RPMI8226 (cell line): Measurements from ENCODE around the gene LYPD4.

Experiments used
- DNase-seq: peaks from one replicate; pipeline ENCODE4 v3.0.0-alpha.2; 2015

The LYPD4 gene

DNA sequence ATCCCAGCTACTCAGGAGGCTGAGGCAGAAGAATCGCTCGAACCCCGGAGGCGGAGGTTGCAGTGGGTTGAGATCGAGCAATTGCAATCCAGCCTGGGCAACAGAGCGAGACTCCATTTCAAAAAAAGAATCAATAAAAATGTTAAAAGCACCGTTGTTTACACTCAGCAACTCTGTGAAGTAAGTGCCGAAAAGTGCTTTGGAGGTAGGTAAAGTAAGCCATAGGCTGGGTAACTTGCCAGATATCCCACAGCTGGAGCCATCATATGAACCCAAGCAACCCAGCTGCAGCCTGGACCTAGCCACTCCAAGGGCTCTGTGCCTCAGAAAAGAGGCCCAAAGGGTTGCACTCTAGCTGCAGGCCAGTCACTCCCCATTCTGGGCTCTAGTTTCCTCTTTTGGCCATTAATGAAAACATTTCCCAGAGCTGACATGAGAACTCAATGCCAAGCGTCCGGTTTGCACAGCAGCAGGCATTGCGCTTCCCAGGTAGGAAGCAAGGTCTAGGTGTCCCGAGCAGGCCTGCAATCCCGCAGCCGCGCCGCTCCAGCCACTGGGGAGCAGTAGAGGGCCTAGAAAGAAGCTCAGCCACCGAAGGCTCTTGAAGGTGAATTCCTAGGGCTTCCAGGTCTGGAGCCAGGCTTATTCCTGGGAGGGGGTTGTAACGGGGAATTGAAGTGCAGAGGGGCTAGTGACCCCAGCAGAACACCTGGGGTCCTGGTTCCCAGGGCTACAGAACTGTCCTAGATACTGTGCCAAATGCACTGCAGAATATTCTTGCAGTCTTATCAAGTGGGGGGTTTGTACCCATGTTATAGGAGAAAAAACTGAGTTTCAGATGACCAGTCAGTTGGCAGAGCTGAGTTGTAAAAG is 28.5 kb upstream of the LYPD4 start:
- peak; percentile 54 for DNase-seq

DNA sequence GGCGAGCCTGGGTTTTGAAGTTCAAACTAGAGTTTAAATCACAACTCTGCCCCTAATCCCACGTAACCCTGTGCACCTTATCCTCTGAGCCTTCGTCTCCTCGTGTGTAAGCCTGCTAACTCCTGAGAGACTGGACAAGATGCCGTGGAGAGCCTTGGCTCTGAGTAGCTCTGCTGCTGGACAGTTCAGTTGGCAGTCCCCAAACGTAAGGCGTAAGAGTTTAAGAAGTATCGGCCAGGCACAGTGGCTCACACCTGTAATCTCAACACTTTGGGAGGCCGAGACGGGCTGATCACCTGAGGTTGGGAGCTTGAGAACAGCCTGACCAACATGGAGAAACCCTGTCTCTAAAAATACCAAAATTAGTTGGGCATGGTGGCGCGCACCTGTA is 27.9 kb upstream of the LYPD4 start:
- DNase-seq: no peak

DNA sequence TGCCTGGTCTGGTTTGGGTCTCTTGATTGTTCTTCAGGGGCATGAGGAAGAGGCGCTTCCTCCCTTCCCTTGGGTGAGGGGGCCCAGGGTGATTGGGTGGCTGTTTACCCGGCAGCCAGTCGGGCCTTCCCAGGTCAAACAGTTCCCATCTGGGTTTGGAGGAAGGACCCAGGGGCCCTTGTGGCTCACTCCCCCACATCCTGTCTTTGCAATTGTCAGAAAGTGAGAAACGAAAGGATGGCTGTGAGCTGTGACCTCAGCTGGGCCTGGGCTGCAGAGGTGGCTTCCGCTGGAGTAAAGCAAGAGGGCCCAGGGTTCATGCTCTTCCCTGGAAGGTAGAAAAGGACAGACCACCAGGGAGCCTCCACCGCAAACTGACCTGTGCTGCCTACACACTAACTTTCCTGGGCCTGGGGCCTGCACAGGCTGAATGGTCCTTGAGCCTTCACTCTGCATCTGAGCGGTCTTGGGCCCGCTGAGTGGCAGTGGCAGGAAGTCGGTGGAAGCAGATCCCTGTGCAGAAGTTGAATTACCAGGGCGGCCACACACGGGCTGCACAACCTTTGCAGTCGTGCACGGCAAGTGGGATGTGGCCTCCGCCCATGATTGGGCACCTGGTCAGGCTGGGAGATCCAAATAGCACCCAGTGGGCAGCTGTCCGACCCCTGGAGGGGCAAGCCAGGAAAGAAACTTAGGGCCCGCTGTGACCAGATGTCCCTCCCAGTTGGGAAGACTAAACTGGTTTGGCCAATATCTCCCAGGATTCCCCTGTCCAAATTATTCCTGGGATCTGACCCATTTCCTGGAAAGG is 27.3 kb upstream of the LYPD4 start:
- DNase-seq: peak; percentile 25

DNA sequence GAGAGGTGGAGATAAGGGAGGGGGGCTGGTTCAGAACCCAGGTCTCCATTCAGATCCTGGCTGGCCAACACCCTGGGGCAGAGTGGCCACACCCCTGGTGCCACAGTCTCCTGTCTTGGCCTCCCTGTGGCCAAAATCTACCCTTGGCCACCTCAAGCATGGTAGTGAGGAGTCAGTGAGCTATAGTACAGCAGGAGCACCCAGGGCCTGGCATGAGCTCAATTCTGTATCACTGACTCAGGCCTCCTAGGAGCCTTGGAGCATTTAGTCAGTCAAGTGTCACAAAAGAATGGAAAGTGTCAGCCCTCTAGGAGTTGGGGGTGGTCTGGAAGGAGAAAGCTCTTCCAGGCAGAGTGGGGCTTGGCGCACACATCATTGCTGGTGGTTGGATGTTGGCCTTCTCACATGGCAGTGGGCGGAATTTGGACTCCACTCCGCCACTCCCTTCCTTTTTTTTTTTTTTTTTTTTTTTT is 26.0 kb upstream of the LYPD4 start:
- DNase-seq: no peak

- DNase-seq: no peak
These were observed 25.0 kb upstream of the LYPD4 start for GRCh38 chr19:41869374-41869955.

- DNase-seq: no peak
These were observed 24.5 kb upstream of the LYPD4 start for GRCh38 chr19:41868989-41869300.

DNA sequence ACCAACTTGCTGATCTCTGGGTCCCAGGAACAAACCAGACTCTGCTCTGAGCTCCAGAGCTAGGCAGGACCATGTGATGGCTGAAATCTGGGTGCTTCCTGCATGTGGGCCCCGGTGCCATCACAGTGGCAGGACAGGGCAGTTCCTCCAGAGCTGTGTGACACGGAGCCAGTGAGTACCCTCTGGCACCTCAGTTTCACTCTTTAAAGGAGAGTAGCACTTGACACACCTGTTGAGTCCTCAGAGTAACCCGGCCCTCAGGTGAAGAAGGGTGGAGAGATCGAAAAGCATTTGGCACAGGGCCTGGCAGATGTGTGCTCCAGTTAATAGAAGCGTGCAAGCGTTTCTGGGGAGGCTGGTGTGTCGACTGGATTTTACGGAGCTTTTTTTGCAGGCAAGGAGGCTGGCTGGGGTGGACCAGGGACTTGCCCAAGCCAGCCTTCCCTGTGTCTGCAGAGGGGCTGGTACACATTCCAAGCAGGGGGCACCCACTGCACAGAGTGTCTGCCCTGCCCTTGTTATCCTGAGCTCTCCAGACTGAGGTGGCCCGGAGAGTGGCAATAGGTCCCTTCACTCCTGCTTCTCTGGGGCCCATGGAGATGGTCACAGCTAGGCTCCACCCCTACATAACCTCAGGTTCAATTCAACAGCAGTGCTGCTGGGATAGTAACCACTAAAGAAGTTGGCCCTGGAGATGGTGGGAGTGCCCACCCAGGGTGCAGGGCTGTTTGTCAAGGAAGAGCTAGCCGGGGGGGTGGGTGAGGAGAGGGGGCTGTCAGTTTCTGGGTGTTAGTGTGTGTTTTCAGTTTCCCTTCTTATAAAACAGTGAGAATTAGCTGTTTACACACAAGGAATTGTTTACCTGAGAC is 23.9 kb upstream of the LYPD4 start:
- no peak for DNase-seq

DNA sequence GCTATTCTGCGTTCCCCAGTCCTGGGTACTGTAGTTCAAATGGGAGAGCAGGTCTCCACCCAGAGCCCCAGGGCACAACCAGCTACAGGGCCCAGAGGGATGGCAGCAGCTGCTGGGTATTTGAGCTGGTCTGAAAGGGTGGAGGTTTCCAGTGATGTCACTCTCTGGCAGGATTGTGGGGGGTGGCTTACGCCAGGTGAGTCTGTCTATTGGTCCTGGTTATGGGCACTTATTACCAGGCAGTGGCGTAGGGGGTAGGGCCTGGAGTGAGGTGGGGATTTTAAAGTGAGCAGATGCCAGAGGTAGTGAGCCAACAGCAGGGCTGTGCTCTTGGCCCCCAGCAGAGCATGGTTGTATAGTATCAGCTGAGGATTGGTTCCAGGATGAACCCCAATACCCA is 21.8 kb upstream of the LYPD4 start:
- no peak for DNase-seq

GRCh38 chr19:41864374-41864773 is 19.9 kb upstream of the LYPD4 start:
- no peak for DNase-seq

DNA sequence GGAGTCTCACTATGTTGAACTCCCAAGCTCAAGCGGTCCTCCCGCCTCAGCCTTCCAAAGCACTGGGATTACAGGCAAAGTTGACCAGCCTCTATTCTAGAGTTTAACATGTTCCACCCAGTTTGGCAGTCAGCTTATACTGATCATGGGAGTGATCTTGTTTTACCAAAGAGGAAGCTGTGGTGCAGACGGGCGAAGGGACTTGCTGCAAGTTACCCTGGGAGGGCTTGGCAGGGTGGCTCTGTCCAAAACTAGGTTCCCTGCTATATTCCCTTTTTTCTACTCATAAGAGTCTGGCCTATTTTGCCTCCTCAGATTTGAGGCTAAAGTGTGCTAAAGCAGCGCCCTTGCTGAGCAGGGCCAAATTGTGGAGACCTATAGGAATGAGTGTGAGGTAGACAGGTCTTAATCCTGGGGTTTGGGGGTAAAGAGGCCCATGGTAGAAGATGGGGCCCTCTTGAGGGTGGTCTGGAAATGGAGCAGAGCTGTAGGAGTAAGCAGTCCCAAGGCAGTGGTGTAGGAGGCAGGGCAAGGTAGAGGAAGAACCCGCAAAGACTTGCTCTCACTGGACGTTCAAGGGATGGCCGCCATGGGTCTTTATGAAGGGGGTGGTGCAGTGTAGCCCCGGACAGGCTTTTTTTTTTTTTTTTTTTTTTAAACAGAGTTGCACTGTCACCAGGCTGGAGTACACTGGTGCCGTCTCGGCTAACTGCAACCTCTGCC is 18.9 kb upstream of the LYPD4 start:
- DNase-seq: no peak

GRCh38 chr19:41862445-41862986 is 18.0 kb upstream of the LYPD4 start:
- no peak for DNase-seq

GRCh38 chr19:41861846-41862245 is 17.4 kb upstream of the LYPD4 start:
- DNase-seq: no peak

DNA sequence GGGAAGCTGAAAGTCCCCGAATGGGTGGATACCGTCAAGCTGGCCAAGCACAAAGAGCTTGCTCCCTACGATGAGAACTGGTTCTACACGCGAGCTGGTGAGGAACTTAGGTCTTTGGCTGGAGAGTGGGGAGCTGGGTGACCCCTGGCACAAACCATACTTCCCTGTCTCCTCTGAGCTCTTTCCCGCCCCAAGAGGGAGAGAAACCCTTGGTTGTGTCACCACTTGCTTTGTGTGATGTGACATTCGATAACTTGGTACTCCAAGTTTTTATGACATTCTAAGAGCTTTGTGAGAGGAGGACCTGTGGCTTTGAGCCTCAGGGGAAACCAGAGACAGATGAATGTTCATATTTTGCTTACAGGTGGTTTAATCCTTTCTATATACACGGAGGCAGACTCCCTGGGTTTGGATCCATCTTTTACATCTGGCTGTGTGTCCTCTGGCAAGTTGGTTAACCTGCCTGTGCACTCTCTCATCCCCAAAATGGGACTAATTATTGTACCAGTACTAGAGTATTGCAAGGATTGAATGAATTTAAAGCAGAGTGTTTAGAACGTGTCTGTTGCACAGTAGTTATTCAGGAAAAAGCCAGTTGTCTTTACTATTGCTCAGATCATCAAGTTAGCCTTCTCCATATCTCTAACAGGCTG is 16.8 kb upstream of the LYPD4 start:
- no peak for DNase-seq

GRCh38 chr19:41860419-41861115 is 16.1 kb upstream of the LYPD4 start:
- no peak for DNase-seq

GRCh38 chr19:41859618-41860418 is 15.3 kb upstream of the LYPD4 start, which contains the start of gene RPS19:
Gene RPS19 (plus strand): TSS chr19:41860255. CDS start chr19:41860775, 520 bp downstream.
- DNase-seq: peak; percentile 95

- DNase-seq: no peak
These were observed 14.7 kb upstream of the LYPD4 start for GRCh38 chr19:41859213-41859617.

DNA sequence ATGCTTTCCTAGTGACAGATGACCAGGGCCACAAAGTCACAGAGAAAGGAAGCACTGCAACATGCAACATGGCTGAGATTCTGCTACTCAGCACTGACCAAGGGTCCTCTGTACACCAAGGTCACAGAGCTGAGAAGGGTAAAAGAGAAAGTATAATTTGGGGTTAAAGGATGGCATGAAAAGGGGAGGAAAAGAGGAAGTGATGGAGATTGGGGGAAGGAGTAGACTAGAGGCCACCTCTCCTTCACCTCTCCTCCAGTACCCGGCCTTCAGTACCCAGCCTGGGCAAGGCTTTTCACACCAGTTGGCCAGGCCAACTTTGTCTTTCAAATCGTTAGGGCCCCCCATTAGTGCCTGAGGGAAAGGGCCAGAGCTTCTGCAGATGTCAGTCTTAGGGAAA is 9.3 kb upstream of the LYPD4 start:
- no peak for DNase-seq

DNA sequence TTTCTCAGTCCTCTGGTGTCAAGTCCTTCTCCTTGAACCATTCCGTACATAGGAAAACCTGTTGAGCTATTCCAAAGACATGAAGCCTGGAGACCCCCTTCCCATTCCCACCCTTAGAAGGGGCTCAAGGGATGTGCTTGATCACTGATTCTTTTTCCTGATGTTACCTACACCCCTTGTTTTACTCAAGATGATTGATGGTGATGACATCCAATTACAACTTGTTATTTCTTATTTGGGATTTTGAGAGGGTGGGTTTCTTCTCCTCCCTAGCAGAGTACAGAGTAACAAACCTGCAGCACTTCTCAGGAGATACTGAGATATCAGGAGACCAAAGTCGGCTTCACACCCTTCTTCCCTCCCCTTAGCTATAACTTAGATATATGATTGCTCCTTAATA is 8.9 kb upstream of the LYPD4 start:
- no peak for DNase-seq

- DNase-seq: no peak
These were observed 7.0 kb upstream of the LYPD4 start for GRCh38 chr19:41851456-41851855.

GRCh38 chr19:41850381-41850780 is 5.9 kb upstream of the LYPD4 start:
- no peak for DNase-seq
